Inflammatory macrophage treated with lipopolysaccharide for 4 hours (primary cell): Measurements from ENCODE around the gene TRABD2A.

Experiments used
- DNase-seq: peaks from one replicate; pipeline ENCODE4 v3.0.0-alpha.2; 2020

Gene TRABD2A

DNA sequence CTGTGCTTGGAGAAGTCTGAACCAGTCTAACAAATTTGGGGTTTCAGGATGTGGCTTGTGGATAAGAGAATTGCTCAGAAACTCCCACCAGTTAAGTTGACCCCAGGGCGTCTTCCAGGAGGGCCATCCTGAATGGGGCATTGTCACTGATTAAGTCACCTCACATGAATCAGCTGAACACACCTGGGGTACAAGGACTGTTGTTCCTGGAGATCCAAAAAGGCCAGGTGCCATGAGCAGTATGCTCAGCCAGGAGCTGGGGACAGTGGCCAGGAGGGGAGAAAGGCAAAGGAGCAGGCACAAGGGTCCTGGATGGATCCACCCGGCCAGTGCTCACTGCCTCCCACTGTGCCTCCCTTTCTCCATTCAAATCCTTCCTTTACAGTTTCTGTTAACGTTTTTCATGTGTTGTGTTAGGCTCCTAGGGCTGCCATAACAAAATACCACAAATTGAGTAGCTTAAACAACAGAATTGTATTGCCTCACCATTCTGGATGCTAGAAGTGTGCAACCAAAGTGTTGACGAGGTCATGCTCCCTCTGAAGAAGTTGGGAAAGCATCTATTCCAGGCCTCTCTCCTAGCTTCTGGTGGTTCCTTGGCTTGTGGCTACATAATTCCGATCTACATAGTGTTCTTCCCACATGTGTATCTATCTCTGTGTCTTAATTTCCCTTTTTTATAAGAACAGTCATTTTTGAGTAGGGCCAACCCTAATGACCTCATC is 33.4 kb downstream of the TRABD2A start:
- DNase-seq: no peak

DNA sequence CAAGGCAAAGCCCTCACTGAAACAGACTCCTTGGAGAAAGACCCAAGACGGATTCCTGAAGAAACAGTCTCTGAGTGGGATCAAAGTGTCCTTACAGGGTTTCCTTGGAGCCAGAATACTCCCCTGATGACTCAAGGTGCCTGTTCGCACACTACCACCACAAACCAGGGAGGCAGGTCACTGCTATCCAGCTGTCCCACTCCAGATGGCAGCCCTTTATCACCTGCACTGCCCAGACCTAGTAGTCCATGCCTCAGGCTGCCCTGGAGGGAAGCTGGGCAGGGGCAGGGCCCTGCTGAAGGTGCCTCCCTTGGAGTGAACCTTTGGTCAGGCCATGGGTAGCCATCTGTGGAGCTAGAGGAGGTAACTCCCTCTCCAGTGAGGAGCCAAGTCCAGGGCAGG is 34.1 kb downstream of the TRABD2A start:
- DNase-seq: no peak

DNA sequence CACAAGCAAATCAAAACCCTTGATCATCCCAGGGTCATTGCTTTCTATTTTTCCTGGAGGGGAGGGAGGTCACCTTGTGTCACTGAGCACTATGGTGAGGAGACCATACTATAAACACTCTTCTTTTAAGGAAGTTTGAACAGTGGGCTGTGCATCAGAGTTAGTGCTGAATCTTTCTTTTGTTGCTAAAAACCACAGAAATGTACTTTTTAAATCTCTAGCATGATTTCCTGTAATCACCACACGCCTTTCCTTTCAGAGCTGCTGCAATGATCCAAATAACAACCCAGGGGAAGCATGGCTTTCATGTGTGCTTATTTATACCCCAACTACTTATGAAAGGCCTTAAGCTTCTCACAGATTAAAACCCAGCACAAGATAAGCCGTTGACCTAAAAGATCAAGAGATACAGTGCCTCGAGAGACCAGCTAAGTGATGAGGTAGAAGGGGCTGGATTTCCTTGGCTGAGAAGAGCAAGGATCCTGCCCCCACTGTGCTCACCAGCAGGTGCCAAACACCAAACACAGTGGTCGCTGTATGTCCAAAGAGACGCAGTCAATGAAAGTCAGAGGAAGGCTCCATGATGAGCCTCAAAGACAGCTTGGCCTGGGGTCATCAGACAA is 34.7 kb downstream of the TRABD2A start:
- DNase-seq: no peak

DNA sequence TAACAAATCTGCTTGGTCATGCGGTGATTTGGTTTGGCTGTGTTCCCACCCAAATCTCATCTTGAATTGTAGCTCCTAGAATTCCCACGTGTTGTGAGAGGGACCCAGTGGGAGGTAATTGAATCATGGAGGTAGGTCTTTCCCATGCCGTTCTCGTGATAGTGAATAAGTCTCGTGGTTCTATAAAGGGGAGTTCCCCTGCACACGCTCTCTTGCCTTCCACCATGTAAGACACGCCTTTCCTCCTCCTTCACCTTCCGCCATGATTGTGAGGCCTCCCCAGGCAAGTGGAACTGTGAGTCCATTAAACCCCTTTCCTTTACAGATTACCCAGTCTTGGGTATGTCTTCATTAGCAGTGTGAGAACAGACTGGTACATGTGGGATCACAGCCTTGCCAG is 36.7 kb downstream of the TRABD2A start:
- DNase-seq: no peak

DNA sequence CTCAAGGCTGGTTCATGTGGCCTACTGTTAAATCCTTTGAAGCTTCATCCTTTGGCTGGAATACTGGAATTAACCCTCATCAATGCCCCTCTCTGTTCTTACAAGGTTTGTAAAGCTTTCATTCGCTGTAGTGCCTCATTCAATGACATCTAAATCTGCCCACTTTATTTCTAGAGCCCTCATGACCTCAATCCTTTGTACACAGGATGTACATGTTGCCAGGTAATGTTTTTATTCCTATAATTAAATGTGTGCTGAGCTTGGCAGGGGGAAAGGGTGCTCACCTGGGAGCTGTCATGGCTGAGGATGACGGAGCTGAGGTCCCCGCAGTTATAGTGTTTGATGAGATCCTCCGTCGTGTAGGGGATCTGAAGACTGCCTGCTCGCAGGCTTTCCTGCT is 39.3 kb downstream of the TRABD2A start:
- DNase-seq: no peak

DNA sequence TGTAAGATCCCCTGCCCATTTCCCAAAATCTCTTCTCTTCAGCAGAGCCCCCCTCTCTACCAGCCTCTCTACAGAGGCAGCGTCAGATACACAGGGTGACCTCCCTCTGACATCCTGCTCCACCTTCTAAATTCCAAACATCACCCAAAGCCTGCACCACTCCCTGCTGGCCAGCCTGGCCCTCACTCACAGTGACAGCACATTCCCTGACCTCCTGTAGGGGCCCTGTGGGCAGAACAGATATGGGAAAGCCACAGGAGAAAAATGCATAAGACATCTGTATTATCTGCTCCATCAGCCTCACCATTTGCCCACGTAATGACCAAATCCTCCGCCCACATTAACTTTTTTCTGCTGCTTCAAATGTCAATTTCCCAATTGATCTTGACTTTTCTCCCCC is 40.6 kb downstream of the TRABD2A start:
- no peak for DNase-seq

DNA sequence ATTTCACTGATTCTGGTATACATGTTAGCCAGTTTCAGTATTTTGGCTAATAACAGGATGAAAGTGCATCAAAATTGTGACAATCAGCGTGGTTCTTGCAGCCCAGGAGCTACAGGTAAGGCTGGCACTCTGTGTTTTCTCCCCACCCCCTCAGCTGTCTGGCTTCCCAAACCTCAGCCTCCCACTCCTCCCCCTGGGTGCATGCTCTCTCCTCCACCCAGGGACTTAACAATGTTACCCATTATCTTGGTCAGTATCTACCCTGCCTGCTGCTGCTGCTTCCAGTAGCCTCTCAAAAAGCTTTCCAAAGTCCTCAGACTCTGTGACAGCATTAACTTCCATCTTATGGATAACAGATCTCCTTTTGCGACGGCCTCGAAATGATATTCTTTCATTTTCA is 41.0 kb downstream of the TRABD2A start:
- no peak for DNase-seq

DNA sequence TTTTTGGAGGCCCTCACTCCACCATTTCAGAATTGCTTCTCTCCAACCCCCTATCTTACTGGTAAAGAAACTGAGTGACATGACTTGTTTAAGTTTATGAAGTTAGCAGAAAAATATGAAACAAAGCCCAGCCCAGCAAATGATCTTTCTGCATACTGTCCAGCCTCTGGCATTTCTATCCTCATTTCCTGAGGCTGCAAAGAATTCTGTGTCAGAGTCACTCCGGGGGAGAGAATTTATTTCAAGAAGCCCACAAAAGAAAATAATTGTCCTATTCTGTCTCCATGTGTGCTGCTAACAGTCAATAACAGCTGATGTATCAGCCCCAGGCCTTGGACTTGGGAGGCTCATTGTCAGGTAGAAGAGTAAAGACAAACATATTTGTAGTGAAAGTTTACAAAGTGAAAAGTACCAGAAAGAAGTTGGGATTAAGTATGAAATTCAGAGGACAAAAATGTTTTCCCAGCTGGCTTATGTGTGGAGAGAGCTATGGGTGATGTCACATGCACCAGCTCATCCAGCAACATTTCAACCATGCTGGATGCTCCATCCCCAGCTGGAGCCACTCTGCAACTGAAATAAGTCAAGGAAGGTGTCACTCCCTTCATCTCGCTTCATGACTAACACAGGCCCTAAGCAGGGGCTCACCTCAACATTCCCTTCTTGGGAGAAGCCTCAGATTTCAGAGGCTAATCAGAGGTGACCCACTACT is 42.3 kb downstream of the TRABD2A start:
- no peak for DNase-seq

DNA sequence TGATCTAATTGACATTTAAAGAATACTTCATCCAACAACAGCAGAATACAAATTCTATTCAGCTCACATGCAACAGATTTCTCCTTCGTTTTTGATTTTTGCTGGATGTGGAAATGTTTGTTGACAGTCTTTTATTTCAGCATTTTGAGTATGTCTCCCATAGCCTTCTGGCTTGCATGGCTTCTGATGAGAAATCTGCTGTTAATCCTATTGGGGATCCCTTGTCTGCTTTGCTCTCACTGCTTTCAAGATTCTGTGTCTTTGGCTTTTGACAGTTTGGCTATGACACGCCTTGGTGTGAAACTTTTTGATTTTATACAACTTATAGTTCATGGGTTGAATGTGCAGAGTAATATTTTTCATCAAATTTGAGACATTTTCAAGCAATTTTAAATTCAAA is 44.7 kb downstream of the TRABD2A start:
- DNase-seq: no peak

DNA sequence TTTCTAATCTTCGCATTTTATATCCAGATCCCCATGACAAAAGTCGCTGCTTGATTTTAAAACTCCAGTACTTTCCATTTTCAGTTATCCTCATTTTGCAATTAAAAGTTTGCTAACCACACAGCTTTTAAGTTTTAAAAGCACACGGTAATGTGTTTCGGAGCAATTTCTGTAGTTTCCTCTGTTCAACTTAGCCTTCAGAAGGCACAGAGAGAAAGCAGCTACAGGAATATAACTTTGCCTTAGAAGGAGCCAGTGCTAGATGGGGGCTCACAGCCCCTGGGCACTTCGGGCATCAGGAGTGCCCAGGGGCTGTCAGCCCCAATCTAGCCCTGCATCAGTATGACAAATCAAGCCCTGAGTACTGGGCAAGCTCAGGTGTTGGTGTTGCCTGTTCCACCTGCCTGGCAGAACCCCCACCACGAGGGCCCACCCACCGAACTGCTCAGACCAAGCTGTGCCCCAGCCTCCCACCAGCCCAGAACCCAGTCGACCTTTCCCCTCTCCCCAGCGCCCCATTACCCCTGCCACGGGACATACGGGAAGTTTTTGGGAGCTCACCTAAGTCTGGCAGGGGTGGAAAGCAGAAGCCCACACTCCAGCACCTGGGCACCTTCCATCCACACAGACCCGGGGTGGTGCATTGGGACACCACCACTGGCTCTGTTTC is 47.3 kb downstream of the TRABD2A start:
- no peak for DNase-seq

DNA sequence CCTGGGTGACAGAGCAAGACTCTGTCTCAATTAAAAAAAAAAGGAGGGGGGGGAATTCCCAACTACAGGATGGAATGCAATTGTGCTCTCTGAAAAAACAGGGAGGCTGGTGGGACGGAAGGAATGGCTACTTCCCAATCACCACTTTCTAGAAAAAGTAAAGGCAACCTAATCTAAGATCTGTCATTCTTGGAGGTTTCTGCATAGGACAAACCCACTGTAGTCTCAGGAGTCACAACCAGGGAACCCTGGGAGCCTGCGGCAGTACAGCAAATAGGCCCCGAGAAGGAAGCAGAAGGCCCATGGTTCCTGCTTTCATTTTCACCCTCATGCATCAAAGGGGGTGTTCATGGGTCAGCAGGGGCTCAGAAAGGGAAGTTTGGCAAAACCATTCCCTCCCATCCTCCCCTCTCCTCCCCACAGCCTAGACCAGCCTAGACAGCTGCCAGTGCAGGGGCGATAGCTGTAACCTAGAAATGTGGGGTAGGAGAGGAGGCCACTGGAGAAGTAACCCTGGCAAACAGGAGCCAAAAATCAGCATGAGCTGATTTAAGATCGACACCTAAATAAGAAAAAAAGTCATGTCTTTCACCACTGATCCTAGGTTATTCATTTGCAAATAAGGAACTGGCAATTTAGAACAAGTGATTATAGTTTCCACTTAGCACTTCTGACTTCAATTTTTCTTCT is 48.0 kb downstream of the TRABD2A start:
- peak; percentile 89 for DNase-seq

DNA sequence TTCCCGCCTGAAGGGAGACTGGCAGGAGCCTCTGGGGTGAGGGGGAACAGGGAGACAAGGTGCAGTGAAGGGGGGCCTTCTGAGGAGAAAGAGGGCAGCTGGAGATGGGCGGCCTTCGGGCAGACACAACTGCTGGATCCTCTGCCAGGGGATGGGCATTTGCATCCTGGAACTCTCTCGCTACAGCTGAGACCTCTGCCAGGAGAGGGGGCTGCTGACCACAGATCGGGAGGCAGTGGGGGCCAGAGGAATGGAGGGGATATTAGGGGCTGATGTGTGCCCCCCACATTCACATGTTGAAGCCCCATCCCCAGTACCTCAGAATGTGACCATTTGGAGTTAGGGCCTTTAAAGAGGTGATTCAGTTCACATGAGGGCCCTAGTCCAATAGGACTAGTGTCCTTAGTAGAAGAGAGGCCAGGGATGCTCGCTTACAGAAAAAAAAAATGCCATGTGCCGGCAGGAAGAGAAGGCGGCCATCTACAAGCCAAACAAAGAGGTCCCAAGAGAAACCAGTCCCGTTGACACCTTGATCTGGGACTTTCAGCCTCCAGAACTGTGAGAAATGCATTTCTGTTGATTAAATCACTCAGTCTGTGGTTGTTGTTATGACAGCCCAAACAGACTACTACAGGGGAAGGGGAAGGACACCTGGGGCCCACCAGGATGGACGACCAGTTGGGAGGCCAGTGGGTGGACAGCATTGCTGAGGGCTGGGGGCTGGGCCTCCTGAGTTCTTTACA is 50.0 kb downstream of the TRABD2A start:
- DNase-seq: no peak

DNA sequence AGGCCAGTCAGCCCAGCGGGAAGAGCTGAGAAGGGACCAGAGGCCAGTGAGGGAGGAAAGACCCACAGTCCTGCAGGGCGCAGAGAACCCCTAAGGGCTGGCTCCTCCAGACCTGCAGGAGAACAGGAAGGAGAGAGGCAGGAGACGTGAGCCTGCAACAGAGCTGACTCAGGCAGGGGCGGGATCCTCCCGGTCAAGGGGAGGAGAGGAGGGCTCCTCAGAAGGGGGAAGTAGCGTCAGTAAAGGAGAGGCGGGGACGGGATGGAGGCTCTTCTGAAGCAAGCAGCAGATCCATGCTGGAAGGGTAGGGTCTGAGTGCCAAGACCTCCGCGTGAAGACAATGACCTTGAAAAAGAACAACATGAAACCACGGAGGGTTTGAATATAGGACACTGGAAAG is 50.8 kb downstream of the TRABD2A start:
- peak; percentile 89 for DNase-seq

DNA sequence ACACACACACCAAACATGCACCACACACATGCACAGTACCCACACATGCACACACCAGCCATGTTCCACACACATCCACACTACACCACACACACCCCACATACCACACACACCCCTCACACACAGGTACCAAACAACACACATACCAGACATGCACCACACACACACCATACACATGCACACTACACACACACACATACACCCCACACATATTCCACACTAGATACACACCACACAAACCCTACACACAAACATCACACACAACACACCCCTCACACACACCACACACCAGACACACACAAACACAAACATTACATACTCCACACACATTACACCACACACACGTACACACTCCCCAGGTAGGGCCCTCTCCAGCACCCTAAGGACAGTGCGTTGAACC is 51.2 kb downstream of the TRABD2A start:
- DNase-seq: no peak

DNA sequence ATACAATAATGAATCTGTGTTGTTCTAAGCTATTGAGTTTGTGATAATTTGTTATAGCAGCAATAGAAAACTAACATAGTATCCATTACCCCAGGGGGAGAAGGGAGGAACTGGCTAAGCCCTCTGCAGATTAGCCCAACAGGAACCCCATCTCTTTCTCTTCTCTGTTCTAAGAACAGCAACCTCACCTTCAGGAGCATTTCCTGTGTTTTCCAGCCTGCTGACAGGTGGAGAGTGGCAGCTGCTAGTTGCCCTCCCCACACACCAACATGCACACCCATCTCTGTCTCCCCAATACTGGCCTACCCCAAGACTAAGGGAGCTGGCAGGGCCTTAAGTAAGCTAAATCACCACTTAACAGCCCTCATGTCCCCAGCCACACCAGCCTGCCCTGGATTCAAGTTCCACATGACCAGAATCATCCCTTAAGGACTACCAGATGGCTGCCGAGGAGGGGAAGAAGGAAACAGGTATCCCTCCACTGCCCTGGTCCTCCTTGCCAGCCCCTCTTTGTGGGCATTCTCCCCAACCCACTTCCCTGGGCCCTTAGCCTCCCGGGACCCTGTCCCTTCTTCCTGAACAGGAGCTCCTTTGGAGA is 52.8 kb downstream of the TRABD2A start:
- DNase-seq: no peak

DNA sequence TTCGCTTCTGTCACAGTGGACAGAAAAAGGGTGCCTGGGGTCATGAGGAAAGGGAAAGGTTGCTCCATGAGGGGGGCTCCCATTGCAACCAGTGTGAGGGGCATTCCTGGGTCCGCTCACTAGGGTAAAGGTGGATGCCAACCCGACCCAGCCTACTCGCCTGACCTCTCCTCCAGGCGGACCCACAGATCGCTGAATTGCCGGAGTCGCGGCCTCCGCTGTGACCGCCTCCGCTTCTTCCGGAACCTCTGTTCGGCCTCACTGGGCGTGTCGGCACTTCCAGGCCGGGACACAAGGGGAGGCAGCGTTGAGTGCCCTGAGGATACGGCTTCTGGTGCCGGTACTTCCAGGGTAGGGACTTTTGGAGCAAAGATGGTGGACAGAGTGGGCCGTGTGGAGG is 57.1 kb downstream of the TRABD2A start:
- no peak for DNase-seq

DNA sequence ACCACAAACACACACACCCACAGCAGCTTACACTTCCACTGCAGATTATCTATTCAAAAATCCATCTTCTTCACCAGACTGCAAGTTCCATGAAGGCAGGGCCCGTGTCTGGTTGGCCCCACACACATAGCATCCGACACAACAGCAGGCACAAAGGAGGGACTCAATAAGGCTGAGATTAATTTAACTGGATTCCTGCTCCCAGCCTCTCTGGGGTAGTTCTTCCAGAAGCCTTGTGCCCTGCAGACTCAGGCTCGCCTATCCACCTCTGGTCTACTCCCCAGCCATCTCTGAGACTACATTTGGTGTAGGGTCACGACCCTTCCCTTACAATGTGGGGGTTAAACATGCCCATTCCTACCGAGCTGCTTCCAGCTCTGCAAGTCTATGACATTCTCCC is 57.7 kb downstream of the TRABD2A start:
- no peak for DNase-seq

DNA sequence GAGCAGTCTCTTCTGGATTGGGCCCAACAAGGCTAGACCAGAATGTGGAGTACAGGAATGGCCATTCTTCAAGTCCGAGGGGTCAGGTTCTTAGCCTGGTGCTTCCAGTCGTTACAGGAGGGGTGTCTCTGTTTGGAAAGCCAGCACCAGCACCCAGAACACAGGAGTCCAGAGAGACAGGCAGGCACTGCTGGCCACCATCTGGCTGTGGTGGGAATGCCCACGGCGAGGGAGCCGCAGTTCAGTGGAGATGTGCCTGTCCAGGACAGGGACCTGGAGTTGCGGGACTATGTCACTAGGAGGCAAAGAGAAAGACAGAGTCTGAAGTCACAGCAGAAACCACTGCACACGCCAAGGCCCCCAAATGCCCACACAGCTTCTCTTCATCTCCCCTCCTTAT is 59.1 kb downstream of the TRABD2A start:
- no peak for DNase-seq

DNA sequence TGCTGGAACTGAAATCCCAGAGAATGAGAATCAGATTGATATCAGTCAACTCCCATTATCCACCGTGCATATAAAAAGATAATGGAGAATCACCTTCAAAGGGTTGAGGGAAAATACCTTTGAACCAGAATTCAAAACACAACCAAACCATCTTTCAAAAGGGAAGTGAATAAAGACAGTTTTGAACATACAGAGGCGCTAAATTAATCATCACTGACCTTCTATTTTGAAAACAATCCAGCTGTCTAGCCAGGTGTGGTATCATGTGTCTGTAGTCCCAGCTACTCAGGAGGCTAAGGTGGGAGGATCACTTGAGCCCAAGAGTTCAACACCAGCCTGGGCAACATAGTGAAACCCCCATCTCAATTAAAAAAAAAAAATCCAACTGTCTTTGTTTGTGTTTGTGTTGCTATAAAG is 63.6 kb downstream of the TRABD2A start:
- DNase-seq: no peak

DNA sequence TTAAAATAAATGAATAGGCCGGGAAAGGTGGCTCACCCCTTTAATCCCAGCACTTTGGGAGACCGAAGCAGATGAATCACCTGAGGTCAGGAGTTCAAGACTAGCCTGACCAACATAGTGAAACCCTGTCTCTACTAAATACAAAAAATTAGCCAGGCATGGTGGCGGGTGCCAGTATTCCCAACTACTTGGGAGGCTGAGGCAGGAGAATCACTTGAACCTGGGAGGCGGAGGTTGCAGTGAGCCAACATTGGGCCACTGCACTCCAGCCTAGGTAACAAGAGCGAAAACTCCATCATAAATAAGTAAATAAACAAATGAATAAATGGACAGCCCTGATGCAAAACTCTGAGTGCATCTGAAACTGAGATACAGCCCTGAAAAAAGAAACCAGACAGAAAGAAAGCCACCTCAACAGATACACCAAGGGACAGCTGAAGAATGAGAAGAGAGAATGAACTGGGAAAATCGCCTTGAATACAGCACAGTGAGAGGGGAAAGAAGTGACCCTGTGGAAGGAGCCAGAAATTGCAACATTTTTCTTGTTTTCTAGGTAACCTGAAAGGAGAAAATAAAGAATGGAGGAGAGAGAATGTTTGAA is 64.4 kb downstream of the TRABD2A start:
- no peak for DNase-seq

DNA sequence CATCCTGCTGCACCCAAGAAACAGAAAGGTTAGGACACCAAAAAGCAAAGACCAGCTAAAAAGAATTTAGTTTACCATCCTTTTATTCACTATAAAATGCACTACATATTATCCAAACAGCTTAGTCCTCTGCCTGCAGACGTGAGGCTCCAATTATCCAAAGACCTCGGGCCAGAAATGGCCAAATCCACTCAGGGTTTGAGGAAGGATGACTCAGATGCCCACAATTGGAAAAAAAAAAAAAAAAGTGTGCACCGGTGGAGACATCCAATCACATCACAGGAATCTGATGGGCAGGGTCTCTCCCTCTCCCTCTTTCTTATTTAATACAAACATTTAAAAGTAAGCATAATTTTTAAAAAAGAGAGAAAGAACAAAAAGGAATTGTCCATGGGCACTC is 65.7 kb downstream of the TRABD2A start:
- DNase-seq: no peak
